Measurements from ENCODE around the gene ANTXRL. TPM values are rescaled to one million over a fixed set of nuclear protein-coding genes. Genes with fewer than 3 reads are reported as not detected.
"Not testable (repeated sequence)": the region's sequence is repeated elsewhere in the genome, so short reads cannot be mapped to it uniquely, and the experiment has no call there.

ANTXRL gene
- total RNA-seq, 1 experiment from 2014 or later: 0.26 TPM

DNA sequence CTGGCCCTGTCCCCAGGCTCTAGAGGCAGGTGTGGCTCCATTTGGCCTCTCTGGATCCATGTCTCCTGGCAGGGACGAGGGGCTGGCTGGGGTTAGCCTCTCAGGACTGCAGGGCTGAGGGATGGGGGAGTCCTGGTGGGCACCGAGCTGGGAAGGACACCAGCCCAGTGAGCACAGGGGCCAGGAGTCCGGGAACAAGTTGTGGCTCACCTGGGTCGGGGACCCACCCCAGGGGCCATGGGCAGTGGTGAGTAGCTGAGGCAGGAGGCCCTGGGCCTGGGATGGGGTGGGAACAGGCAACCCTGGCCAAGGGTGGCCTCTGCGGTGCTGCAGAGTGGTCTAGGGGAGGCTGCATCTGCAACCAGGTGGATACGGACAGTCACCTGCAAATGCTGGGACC lies 24.1 kb downstream of the ANTXRL start:
- H3K4me2 ChIP-seq: peak overlapping the region; percentile 64
- peaks cover 73% of the 10 kb centered on the region for H3K4me1 ChIP-seq (replicated peaks; ENCODE audit: insufficient read depth)
- H3K9me3 ChIP-seq (ENCODE audit: insufficient read depth, low read depth): no peaks in the 10 kb centered on the region
- H3K79me2 ChIP-seq (ENCODE audit: low read depth): no peaks in the 10 kb centered on the region
- TF ChIP-seq EZH2 (IDR thresholded peaks at IDR 0.05; ENCODE audit: low read depth): no peak
- TF ChIP-seq, protein P1, sequence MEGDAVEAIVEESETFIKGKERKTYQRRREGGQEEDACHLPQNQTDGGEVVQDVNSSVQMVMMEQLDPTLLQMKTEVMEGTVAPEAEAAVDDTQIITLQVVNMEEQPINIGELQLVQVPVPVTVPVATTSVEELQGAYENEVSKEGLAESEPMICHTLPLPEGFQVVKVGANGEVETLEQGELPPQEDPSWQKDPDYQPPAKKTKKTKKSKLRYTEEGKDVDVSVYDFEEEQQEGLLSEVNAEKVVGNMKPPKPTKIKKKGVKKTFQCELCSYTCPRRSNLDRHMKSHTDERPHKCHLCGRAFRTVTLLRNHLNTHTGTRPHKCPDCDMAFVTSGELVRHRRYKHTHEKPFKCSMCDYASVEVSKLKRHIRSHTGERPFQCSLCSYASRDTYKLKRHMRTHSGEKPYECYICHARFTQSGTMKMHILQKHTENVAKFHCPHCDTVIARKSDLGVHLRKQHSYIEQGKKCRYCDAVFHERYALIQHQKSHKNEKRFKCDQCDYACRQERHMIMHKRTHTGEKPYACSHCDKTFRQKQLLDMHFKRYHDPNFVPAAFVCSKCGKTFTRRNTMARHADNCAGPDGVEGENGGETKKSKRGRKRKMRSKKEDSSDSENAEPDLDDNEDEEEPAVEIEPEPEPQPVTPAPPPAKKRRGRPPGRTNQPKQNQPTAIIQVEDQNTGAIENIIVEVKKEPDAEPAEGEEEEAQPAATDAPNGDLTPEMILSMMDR (conservative IDR thresholded peaks at IDR 0.05): no peak
- ChIA-PET POLR2A (ENCODE audit: unreplicated experiment) (no interaction called here), CTCF (no interaction called here)
- H3K4me3 ChIP-seq: no peak overlapping the region
- no peaks in the 10 kb centered on the region for H3K9me2 ChIP-seq (ENCODE audit: insufficient read depth)
- BruUV-seq (replicated peaks): no TSS peak
- no peak for DNase-seq
- intact Hi-C loops (cut with micrococcal nuclease; ENCODE audit: unreplicated experiment): no loop called here
- peak overlapping the region; percentile 72; the same call in 1 of the 2 replicates for H3K27ac ChIP-seq
- H4K20me1 ChIP-seq (ENCODE audit: insufficient read depth): no peaks in the 10 kb centered on the region
- H3K27me3 ChIP-seq (ENCODE audit: insufficient read depth, low read depth): no peaks in the 10 kb centered on the region
- no peak overlapping the region for H2AFZ ChIP-seq
- peaks cover 39% of the 10 kb centered on the region for H3F3A ChIP-seq (ENCODE audit: insufficient read depth, low read depth)
- H3K36me3 ChIP-seq (ENCODE audit: low read depth): no peaks in the 10 kb centered on the region

- Histone ChIP-seq H3K4me3 (no peak overlapping the region), H3K9me2 (ENCODE audit: insufficient read depth) (no peaks in the 10 kb centered on the region), H3K27ac (peak overlapping the region; percentile 72), H3K4me1 (replicated peaks; ENCODE audit: insufficient read depth) (peaks cover 73% of the 10 kb centered on the region), H3K79me2 (ENCODE audit: low read depth) (no peaks in the 10 kb centered on the region), H3K4me2 (peak overlapping the region; percentile 64), H3K36me3 (ENCODE audit: low read depth) (no peaks in the 10 kb centered on the region), H4K20me1 (ENCODE audit: insufficient read depth) (no peaks in the 10 kb centered on the region), H3K9me3 (ENCODE audit: insufficient read depth, low read depth) (no peaks in the 10 kb centered on the region), H3K27me3 (ENCODE audit: insufficient read depth, low read depth) (no peaks in the 10 kb centered on the region), H2AFZ (no peak overlapping the region), H3F3A (ENCODE audit: insufficient read depth, low read depth) (peaks cover 38% of the 10 kb centered on the region)
- BruUV-seq (replicated peaks): no TSS peak
- POLR2A ChIA-PET (ENCODE audit: unreplicated experiment): no interaction called here
- DNase-seq: peak; percentile 46 to 72
- intact Hi-C loops (cut with micrococcal nuclease; ENCODE audit: unreplicated experiment): no loop called here
- CTCF ChIA-PET: interaction anchor here (0.5 kb wide), 1 partner anchor 14 kb away, joined by 3 read pairs; no protein-coding TSS in a partner anchor
- TF ChIP-seq, protein P1 (conservative IDR thresholded peaks at IDR 0.05): no peak
- TF ChIP-seq EZH2 (IDR thresholded peaks at IDR 0.05; ENCODE audit: low read depth): no peak
Measured at GRCh38 chr10:46311501-46311951, 24.7 kb downstream of the ANTXRL start.

GRCh38 chr10:46311961-46312431 lies 25.2 kb downstream of the ANTXRL start:
- peaks cover 73% of the 10 kb centered on the region for H3K4me1 ChIP-seq (replicated peaks; ENCODE audit: insufficient read depth)
- DNase-seq: peak; percentile 96 to 97
- H3K79me2 ChIP-seq (ENCODE audit: low read depth); BruUV-seq (replicated peaks); intact Hi-C loops (cut with micrococcal nuclease; ENCODE audit: unreplicated experiment); H3K4me3 ChIP-seq; POLR2A ChIA-PET (ENCODE audit: unreplicated experiment); H3K27me3 ChIP-seq (ENCODE audit: insufficient read depth, low read depth); H3K9me3 ChIP-seq (ENCODE audit: insufficient read depth, low read depth); H4K20me1 ChIP-seq (ENCODE audit: insufficient read depth); H2AFZ ChIP-seq; H3K36me3 ChIP-seq (ENCODE audit: low read depth); H3K9me2 ChIP-seq (ENCODE audit: insufficient read depth): not testable (repeated sequence)
- CTCF ChIA-PET: interaction anchor here (0.5 kb wide), 1 partner anchor 13 kb away, joined by 3 read pairs; no protein-coding TSS in a partner anchor
- peak overlapping the region; percentile 64 for H3K4me2 ChIP-seq
- peak overlapping the region; percentile 72 for H3K27ac ChIP-seq
- peaks cover 38% of the 10 kb centered on the region for H3F3A ChIP-seq (ENCODE audit: insufficient read depth, low read depth)

DNA sequence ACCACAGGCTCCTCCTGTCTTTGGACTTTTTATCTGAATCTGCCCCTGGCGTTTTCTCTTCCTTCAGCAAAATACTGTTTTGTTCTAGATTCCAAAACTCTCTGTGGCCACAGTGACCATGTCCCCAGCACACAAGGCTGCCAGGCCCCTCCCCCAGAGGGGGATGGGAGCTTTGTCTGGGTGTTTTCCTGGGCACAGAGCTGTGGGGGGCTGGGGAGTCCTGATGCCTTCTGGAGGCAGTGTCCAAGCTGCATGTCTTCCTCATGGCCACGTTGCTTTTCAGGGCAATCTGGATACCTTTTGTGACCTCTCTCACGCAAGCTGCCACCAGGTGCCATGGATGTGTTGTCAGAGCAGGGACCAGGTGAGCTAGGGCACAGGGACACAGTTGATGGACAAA lies 26.2 kb downstream of the ANTXRL start:
- Histone ChIP-seq H3K4me3 (no peak overlapping the region), H3K9me3 (ENCODE audit: insufficient read depth, low read depth) (no peaks in the 10 kb centered on the region), H3F3A (ENCODE audit: insufficient read depth, low read depth) (peaks cover 35% of the 10 kb centered on the region), H3K79me2 (ENCODE audit: low read depth) (no peaks in the 10 kb centered on the region), H3K9me2 (ENCODE audit: insufficient read depth) (no peaks in the 10 kb centered on the region), H4K20me1 (ENCODE audit: insufficient read depth) (no peaks in the 10 kb centered on the region), H3K27me3 (ENCODE audit: insufficient read depth, low read depth) (no peaks in the 10 kb centered on the region), H2AFZ (no peak overlapping the region), H3K4me2 (0 out of 2 replicates have a peak overlapping the region, but pooled peaks have one; percentile 19), H3K4me1 (replicated peaks; ENCODE audit: insufficient read depth) (peaks cover 73% of the 10 kb centered on the region), H3K36me3 (ENCODE audit: low read depth) (no peaks in the 10 kb centered on the region), H3K27ac (no peak overlapping the region)
- TF ChIP-seq EZH2 (IDR thresholded peaks at IDR 0.05; ENCODE audit: low read depth): no peak
- intact Hi-C loops (cut with micrococcal nuclease; ENCODE audit: unreplicated experiment): no loop called here
- no peak for DNase-seq
- CTCF ChIA-PET: no interaction called here
- no TSS peak for BruUV-seq (replicated peaks)
- POLR2A ChIA-PET (ENCODE audit: unreplicated experiment): no interaction called here
